GM19438 (cell line): ENCODE data around the gene SPC24.
"Not testable (repeated sequence)": the region's sequence is repeated elsewhere in the genome, so short reads cannot be mapped to it uniquely, and the experiment has no call there.

ENCODE experiments used
- ATAC-seq: cut with Tn5 transposase; IDR thresholded peaks from one replicate; pipeline ENCODE4 v1.9.1; 2021; ENCODE audit warnings: low read depth; ENCODE audit not compliant: unreplicated experiment

The SPC24 gene

GRCh38 chr19:11192957-11193939 lies 37.7 kb upstream of the SPC24 start:
- ATAC-seq: no peak

- no peak for ATAC-seq
Observed at GRCh38 chr19:11191934-11192333, 36.4 kb upstream of the SPC24 start.

GRCh38 chr19:11191273-11191755 lies 35.7 kb upstream of the SPC24 start:
- no peak for ATAC-seq

GRCh38 chr19:11190501-11190900 lies 34.9 kb upstream of the SPC24 start:
- no peak for ATAC-seq

GRCh38 chr19:11187441-11187840 lies 31.9 kb upstream of the SPC24 start:
- no peak for ATAC-seq

GRCh38 chr19:11182994-11183393 lies 27.4 kb upstream of the SPC24 start:
- ATAC-seq: no peak

- no peak for ATAC-seq
Observed at GRCh38 chr19:11181488-11181887, 25.9 kb upstream of the SPC24 start.

- not testable (repeated sequence) for ATAC-seq
Observed at GRCh38 chr19:11180975-11181374, 25.4 kb upstream of the SPC24 start.

- peak; percentile 19 for ATAC-seq
Observed at GRCh38 chr19:11180346-11180745, 24.8 kb upstream of the SPC24 start.

- ATAC-seq: peak; percentile 78
Observed at GRCh38 chr19:11179716-11180297, 24.2 kb upstream of the SPC24 start.

GRCh38 chr19:11179145-11179465 lies 23.5 kb upstream of the SPC24 start:
- not testable (repeated sequence) for ATAC-seq

- no peak for ATAC-seq
Observed at GRCh38 chr19:11177592-11177991, 22.0 kb upstream of the SPC24 start.

- ATAC-seq: no peak
Observed at GRCh38 chr19:11176466-11177193, 21.0 kb upstream of the SPC24 start.

GRCh38 chr19:11175920-11176319 lies 20.3 kb upstream of the SPC24 start:
- ATAC-seq: no peak

GRCh38 chr19:11174336-11174735 lies 18.8 kb upstream of the SPC24 start:
- no peak for ATAC-seq

- ATAC-seq: no peak
Observed at GRCh38 chr19:11173516-11174155, 18.1 kb upstream of the SPC24 start.

- ATAC-seq: no peak
Observed at GRCh38 chr19:11172576-11172975, 17.0 kb upstream of the SPC24 start.

GRCh38 chr19:11171144-11171543 lies 15.6 kb upstream of the SPC24 start:
- ATAC-seq: no peak

GRCh38 chr19:11169896-11170678 lies 14.5 kb upstream of the SPC24 start:
- no peak for ATAC-seq

GRCh38 chr19:11168568-11168967 lies 13.0 kb upstream of the SPC24 start:
- ATAC-seq: no peak
